Stimulated activated CD4-positive, alpha-beta T cell treated with anti-CD3 and anti-CD28 coated beads, TNF-alpha, amount 100 ng/mL, for 1 hour (primary cell): ENCODE results near the gene UCHL5.

Experiments used
- DNase-seq, 3 donors: peaks; one replicate each; pipeline ENCODE4 v3.0.0-alpha.2; 2020; ENCODE audit warnings: low read depth in 3 of 3, low spot score in 1 of 3

The UCHL5 gene

DNA sequence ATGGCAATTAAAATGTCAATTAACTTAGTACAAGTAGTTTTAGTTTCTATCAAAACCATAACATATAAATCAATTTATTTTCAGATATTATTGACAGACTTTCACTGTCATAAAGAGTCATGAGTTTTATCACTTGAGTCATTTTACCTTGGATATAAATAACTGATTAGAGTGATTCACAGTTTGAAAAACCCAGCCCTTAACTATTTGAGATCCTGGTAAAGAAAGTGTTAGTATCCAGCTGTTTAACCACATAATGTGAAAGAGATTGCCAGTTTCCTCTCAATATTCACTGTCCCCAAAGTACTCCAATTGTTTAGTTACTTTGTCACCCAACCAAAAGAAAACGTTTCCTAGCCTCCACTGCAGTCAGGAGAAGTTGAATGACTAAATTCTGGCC is 91.3 kb downstream of the UCHL5 start:
- DNase-seq: no peak

DNA sequence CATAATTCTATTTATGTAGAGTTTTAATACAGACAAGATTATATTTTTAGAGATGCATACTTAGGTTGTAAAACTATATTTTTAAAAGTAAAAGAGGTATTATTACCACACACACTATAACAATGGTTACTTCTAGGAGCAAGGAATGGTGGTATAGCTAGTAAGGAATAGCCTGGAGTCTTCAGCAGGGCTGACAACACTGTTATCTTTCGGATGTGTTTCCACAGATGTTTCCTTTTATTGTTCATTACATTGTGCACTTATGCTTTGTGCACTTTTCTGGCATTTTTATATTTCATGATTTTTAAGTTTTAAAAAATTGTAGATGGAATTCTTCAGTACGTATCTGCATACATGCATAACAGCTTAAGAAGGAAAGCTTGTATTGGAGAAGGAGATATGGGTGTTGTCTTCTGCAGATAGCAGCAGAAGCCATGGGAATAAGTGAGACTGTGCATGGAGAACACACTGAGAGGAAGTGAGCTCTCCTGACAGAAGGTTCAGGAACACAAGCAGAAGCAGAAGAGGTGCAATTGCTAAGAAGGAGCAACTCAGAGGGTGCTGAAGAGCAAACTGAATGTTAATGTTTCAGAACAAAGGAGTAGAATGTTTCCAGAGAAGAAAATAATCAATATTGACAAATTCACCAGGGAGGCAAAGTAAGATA is 91.8 kb downstream of the UCHL5 start:
- DNase-seq: no peak

DNA sequence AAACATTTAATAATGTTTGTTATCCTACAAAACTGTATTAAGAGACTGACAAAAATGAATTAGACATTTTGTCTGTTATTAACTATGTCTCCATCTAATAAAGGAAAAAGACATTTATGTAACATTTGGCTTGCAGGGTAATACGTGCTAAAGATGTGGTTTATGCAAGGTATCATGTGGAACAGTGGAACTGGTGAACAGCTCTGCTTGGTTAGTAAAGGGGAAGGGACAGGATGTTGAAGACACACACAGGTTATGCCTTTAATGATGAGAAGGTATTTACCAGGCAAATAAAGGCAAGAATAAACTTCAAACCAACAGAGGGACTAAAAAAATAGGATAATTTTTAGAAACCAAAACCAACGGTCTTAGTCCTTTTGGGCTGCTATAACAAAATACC is 93.1 kb downstream of the UCHL5 start:
- DNase-seq: no peak

DNA sequence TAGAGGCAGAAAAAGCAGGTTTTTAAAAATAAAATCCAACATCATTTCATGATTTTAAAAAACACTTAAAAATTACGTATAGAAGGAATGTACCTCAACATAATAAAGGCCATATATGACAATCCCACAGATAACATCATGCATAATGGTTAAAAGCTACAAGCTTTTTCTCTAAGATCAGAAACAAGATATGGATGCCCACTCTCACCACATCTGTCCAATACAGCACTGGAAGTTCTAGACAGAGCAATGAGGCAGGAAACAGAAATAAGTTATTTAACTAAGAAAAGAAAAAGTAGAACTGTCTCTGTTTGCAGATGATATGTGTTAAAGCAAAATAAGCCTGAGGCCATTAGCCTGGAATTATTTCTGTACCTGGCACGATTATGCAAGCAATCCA is 96.3 kb downstream of the UCHL5 start:
- DNase-seq: no peak
